C4-2B (cell line): ENCODE measurements around the gene DPF3.
A peak's percentile ranks its signal among the peaks of the same experiment; 100 is the strongest.

ENCODE experiments used
- H3K27ac ChIP-seq: fragments of 450-650 bp; 2 replicates; pipeline ENCODE4 v1.5.1; 2017
- ZFX ChIP-seq: fragments of 450-650 bp; IDR thresholded peaks from 2 replicates; pipeline ENCODE4 v1.6.1; 2017
- TF ChIP-seq, protein P1 (sequence below): fragments of 450-650 bp; conservative IDR thresholded peaks from 2 replicates; pipeline ENCODE4 v1.5.1; 2017; ENCODE audit warnings: mild to moderate bottlenecking

Gene DPF3

GRCh38 chr14:72613231-72613974, 280.5 kb downstream of the DPF3 start:
- no peak overlapping the region for H3K27ac ChIP-seq
- TF ChIP-seq, protein P1, sequence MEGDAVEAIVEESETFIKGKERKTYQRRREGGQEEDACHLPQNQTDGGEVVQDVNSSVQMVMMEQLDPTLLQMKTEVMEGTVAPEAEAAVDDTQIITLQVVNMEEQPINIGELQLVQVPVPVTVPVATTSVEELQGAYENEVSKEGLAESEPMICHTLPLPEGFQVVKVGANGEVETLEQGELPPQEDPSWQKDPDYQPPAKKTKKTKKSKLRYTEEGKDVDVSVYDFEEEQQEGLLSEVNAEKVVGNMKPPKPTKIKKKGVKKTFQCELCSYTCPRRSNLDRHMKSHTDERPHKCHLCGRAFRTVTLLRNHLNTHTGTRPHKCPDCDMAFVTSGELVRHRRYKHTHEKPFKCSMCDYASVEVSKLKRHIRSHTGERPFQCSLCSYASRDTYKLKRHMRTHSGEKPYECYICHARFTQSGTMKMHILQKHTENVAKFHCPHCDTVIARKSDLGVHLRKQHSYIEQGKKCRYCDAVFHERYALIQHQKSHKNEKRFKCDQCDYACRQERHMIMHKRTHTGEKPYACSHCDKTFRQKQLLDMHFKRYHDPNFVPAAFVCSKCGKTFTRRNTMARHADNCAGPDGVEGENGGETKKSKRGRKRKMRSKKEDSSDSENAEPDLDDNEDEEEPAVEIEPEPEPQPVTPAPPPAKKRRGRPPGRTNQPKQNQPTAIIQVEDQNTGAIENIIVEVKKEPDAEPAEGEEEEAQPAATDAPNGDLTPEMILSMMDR, result no peak
- no peak for TF ChIP-seq ZFX

DNA sequence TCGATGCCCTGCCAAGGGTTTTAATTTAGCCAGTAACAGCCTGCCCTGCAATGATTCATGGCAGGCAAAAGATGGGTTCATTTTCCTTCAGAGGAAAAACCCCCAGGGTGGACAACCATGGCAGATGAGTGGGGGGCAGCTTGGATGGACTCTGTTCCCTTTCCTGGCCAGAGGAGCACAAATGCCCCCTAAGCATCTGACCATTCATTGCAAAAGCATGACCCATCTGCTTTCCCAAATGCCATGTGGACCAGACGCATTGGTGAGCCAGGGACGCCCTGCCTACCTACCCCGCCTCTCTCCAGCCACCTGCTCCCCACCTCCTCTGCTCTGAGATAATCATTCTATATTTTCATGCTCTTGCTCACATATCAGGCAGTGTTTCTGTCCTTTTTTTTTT, 281.9 kb downstream of the DPF3 start:
- no peak overlapping the region for H3K27ac ChIP-seq
- TF ChIP-seq, protein P1, result no peak
- no peak for TF ChIP-seq ZFX

GRCh38 chr14:72611506-72611905, 282.4 kb downstream of the DPF3 start:
- 0 out of 2 replicates have a peak, but pooled peaks have one; percentile 17 for TF ChIP-seq ZFX
- TF ChIP-seq, protein P1, result no peak
- H3K27ac ChIP-seq, result no peak overlapping the region

GRCh38 chr14:72610831-72611200, 283.1 kb downstream of the DPF3 start:
- TF ChIP-seq ZFX, result no peak
- TF ChIP-seq, protein P1, result no peak

GRCh38 chr14:72610096-72610830, 283.6 kb downstream of the DPF3 start:
- TF ChIP-seq, protein P1, result no peak
- TF ChIP-seq ZFX, result no peak
- H3K27ac ChIP-seq, result no peak overlapping the region

More at GRCh38 chr14:72610831-72611200, 283.1 kb downstream of the DPF3 start:
- no peak overlapping the region for H3K27ac ChIP-seq

GRCh38 chr14:72609205-72609916, 284.5 kb downstream of the DPF3 start:
- no peak for TF ChIP-seq ZFX
- TF ChIP-seq, protein P1, result no peak
- H3K27ac ChIP-seq, result no peak overlapping the region
